Natural killer cell (primary cell): ENCODE measurements around the gene SUMO2. TPM values are rescaled to one million over a fixed set of nuclear protein-coding genes. Genes with fewer than 3 reads are reported as not detected.

ENCODE experiments used
- ATAC-seq, 3 donors: fragments of 150-1000 bp in 2 of 3; fragments of 200-7000 bp in 1 of 3; cut with Tn5 transposase; 1 replicate in 1 of 3; 2 replicates in 2 of 3; pipeline ENCODE4 v1.10.0; 2021; ENCODE audit warnings: mild to moderate bottlenecking in 2 of 3, moderate library complexity in 2 of 3
- DNase-seq, 2 donors: peaks; one replicate each; pipeline versions ENCODE4 v3.0.0 to v3.0.0-alpha.2; 2013 to 2021; ENCODE audit warnings: mixed read lengths in 1 of 2
- H3K27ac ChIP-seq: one replicate; pipeline ENCODE4 v1.5.1; 2013; ENCODE audit warnings: mild to moderate bottlenecking, low read length
- H3K27me3 ChIP-seq: one replicate; pipeline ENCODE4 v1.6.1; 2013; ENCODE audit warnings: low read length; ENCODE audit not compliant: control insufficient read depth, insufficient read depth
- H3K36me3 ChIP-seq: one replicate; pipeline ENCODE4 v1.6.1; 2013; ENCODE audit warnings: low read length; ENCODE audit not compliant: control insufficient read depth, insufficient read depth
- H3K4me1 ChIP-seq: one replicate; pipeline ENCODE4 v1.6.1; 2013; ENCODE audit warnings: low read length; ENCODE audit not compliant: control insufficient read depth, insufficient read depth
- H3K4me3 ChIP-seq: one replicate; pipeline ENCODE4 v1.5.1; 2013; ENCODE audit warnings: low read length
- H3K9me3 ChIP-seq: one replicate; pipeline ENCODE4 v1.6.1; 2013; ENCODE audit warnings: low read length; ENCODE audit not compliant: control insufficient read depth, insufficient read depth
- H3K27ac Mint-ChIP-seq, 2 donors: one replicate each; pipeline ENCODE4 v1.8.0; 2022; ENCODE audit warnings: mild to moderate bottlenecking in 2 of 2, mixed read lengths in 2 of 2, moderate library complexity in 1 of 2
- H3K27me3 Mint-ChIP-seq, 2 donors: one replicate each; pipeline ENCODE4 v1.8.0; 2022; ENCODE audit warnings: low read depth in 2 of 2, mixed read lengths in 2 of 2
- H3K36me3 Mint-ChIP-seq: one replicate; pipeline ENCODE4 v1.8.0; 2022; ENCODE audit warnings: mixed read lengths
- H3K4me1 Mint-ChIP-seq, 2 donors: one replicate each; pipeline ENCODE4 v1.8.0; 2022; ENCODE audit warnings: mixed read lengths in 2 of 2
- H3K4me3 Mint-ChIP-seq: one replicate; pipeline ENCODE4 v1.8.0; 2022; ENCODE audit warnings: mild to moderate bottlenecking, moderate library complexity, mixed read lengths
- H3K9me3 Mint-ChIP-seq, 2 donors: one replicate each; pipeline ENCODE4 v1.8.0; 2022; ENCODE audit warnings: mixed read lengths in 2 of 2
- WGBS: methylation state at CpG from one replicate; pipeline ENCODE4 v1.1.7; 2013; ENCODE audit warnings: missing lambda C conversion rate; ENCODE audit not compliant: insufficient coverage; 5-methylcytosine and 5-hydroxymethylcytosine counted together
- intact Hi-C: fragments of 100-400 bp; cut with micrococcal nuclease; formaldehyde crosslinking; loops from one replicate; pipeline ENCODE4 v1.14.2; 2022
- total RNA-seq, 4 donors: library from RNA; stranded (reverse); fragments of 120-200 nt in 1 of 4; gene quantifications; one replicate each; pipeline versions ENCODE4 v1.2.3 to v1.2.4, GENCODE V29; 2013 to 2022
- TF ChIP-seq, protein P1 (sequence below): fragments of 200-600 bp; IDR thresholded peaks from one replicate; pipeline ENCODE4 v1.8.0; 2022; ENCODE audit warnings: antibody characterized with exemption

SUMO2 gene
- total RNA-seq, 3 donors from 2014 or later (not counting 1 experiment from before 2014, with no cell fraction given) = 240 to 294 (median 250) TPM

DNA sequence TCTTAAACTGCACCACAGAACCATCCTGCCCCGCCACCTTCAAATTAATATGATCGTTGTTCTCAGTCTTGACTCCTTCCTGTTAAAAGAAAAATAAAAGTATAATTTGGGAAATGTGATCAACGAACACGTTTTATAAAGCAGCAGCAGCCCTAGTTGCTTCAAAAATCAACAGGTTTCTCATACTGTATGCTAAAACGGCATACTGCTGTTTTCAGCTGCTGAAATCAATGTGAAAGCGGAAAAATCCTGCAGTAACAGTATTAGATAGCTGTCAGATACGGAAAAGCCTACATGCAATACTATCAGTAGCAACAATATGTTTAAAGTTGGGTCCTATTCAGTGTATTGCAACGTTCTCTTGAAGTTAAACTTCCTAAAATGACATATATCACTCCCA, 1.6 kb downstream of the SUMO2 start:
- WGBS = 0% methylated on average over 4 of the region's 8 CpGs
- peaks cover 19% of the 10 kb centered on the region for H3K36me3 ChIP-seq
- H3K27me3 ChIP-seq = no peaks in the 10 kb centered on the region
- no peaks in the 10 kb centered on the region for H3K9me3 ChIP-seq
- DNase-seq (no peak), ATAC-seq (no peak)
- peak overlapping the region; percentile 83 for H3K4me3 ChIP-seq
- Mint-ChIP-seq H3K4me1 (peaks cover 31 to 34% of the 10 kb centered on the region in 2 donors), H3K27me3 (no peaks in the 10 kb centered on the region), H3K4me3 (peak overlapping the region; percentile 95), H3K27ac (peak overlapping the region; percentile 84 to 97), H3K36me3 (no peaks in the 10 kb centered on the region), H3K9me3 (no peaks in the 10 kb centered on the region)
- peaks cover 17% of the 10 kb centered on the region for H3K4me1 ChIP-seq
- TF ChIP-seq, protein P1, sequence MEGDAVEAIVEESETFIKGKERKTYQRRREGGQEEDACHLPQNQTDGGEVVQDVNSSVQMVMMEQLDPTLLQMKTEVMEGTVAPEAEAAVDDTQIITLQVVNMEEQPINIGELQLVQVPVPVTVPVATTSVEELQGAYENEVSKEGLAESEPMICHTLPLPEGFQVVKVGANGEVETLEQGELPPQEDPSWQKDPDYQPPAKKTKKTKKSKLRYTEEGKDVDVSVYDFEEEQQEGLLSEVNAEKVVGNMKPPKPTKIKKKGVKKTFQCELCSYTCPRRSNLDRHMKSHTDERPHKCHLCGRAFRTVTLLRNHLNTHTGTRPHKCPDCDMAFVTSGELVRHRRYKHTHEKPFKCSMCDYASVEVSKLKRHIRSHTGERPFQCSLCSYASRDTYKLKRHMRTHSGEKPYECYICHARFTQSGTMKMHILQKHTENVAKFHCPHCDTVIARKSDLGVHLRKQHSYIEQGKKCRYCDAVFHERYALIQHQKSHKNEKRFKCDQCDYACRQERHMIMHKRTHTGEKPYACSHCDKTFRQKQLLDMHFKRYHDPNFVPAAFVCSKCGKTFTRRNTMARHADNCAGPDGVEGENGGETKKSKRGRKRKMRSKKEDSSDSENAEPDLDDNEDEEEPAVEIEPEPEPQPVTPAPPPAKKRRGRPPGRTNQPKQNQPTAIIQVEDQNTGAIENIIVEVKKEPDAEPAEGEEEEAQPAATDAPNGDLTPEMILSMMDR = no peak
- intact Hi-C loops = loop anchor here (5.0 kb wide), 1 partner anchor 74 kb away; the partner anchor contains the start of gene ARMC7
- H3K27ac ChIP-seq = peak overlapping the region; percentile 97

DNA sequence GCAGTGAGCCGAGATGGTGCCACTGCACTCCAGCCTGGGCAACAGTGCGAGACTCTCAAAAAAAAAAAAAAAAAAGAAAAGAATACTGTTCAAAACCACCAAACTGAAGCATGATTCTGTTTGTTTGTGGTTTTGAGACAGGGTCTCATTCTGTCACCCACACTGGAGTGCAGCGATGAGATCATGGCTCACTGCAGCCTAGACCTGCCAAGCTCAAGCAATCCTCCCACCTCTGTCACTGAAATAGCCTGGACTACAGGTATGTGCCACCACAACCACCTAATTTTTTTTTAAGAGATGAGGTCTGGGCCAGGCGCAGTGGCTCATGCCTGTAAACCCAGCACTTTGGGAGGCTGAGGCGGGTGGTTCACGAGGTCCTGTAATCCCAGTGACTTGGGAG, 4.3 kb downstream of the SUMO2 start:
- peaks cover 42% of the 10 kb centered on the region for H3K36me3 ChIP-seq
- peaks cover 21 to 22% of the 10 kb centered on the region in 2 donors for H3K4me1 Mint-ChIP-seq
- no peaks in the 10 kb centered on the region for H3K9me3 ChIP-seq
- intact Hi-C loops = no loop called here
- peaks cover 11% of the 10 kb centered on the region for H3K4me1 ChIP-seq
- ATAC-seq (no peak), DNase-seq (no peak)
- H3K36me3 Mint-ChIP-seq = peaks cover 5% of the 10 kb centered on the region
- H3K27ac Mint-ChIP-seq = peak overlapping the region; percentile 9 to 38
- no peak overlapping the region for H3K27ac ChIP-seq
- no peaks in the 10 kb centered on the region for H3K27me3 ChIP-seq
- H3K27me3 Mint-ChIP-seq = no peaks in the 10 kb centered on the region
- no peak overlapping the region for H3K4me3 ChIP-seq
- WGBS = 60% methylated on average over 4 of the region's 6 CpGs
- TF ChIP-seq, protein P1 = no peak
- no peaks in the 10 kb centered on the region for H3K9me3 Mint-ChIP-seq
- H3K4me3 Mint-ChIP-seq = no peak overlapping the region

DNA sequence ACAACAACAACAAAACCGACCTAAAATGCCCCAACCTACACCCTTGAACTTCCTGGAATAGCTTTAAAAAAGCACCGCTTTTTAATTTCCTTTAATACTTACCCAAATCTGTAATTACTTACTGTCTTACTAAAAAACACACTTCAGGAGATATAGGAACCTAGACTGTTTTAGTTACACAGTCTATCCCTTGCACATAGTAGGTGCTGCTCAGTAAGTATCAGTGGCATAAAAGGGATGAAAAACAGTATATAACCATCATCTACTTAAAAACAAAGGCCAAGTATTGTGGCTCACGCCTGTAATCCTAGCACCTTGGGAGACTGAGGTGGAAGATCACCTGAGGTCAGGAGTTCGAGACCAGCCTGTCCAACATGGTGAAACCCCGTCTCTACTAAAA, 6.1 kb downstream of the SUMO2 start:
- H3K4me1 ChIP-seq = peaks cover 11% of the 10 kb centered on the region
- TF ChIP-seq, protein P1 = no peak
- peaks cover 15 to 23% of the 10 kb centered on the region in 2 donors for H3K4me1 Mint-ChIP-seq
- H3K9me3 Mint-ChIP-seq = no peaks in the 10 kb centered on the region
- H3K27me3 ChIP-seq = no peaks in the 10 kb centered on the region
- H3K27ac ChIP-seq = no peak overlapping the region
- ATAC-seq (no peak), DNase-seq (no peak)
- no peak overlapping the region for H3K4me3 Mint-ChIP-seq
- peaks cover 6% of the 10 kb centered on the region for H3K36me3 Mint-ChIP-seq
- H3K4me3 ChIP-seq = no peak overlapping the region
- no peaks in the 10 kb centered on the region for H3K9me3 ChIP-seq
- no peaks in the 10 kb centered on the region for H3K27me3 Mint-ChIP-seq
- H3K36me3 ChIP-seq = peaks cover 53% of the 10 kb centered on the region
- intact Hi-C loops = no loop called here
- 91% methylated on average over 5 of the region's 5 CpGs for WGBS
- peak overlapping the region in 1 of 2 donors; percentile 18 for H3K27ac Mint-ChIP-seq

DNA sequence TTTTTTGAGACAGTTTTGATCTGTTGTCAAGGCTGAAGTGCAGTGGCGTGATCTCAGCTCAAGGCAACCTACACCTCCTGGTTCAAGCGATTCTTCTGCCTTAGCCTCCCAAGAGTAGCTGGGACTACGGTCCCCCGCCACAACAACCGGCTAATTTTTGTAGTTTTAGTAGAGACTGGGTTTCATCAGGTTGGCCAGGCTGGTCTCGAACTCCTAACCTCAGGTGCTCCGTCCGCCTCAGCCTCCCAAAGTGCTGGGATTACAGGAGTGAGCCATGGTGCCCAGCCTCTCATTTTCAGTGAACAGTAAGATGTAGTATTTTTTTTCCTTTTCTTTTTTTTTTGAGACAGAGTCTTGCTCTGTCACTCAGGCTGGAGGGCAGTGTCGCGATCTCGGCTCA, 7.8 kb downstream of the SUMO2 start:
- Mint-ChIP-seq H3K4me1 (peaks cover 6 to 15% of the 10 kb centered on the region in 2 donors), H3K4me3 (no peak overlapping the region), H3K27me3 (no peaks in the 10 kb centered on the region), H3K9me3 (no peaks in the 10 kb centered on the region), H3K27ac (peak overlapping the region in 1 of 2 donors; percentile 9), H3K36me3 (peaks cover 6% of the 10 kb centered on the region)
- Histone ChIP-seq H3K4me1 (peaks cover 5% of the 10 kb centered on the region), H3K9me3 (no peaks in the 10 kb centered on the region), H3K36me3 (peaks cover 53% of the 10 kb centered on the region), H3K4me3 (no peak overlapping the region), H3K27me3 (no peaks in the 10 kb centered on the region), H3K27ac (no peak overlapping the region)
- DNase-seq (no peak), ATAC-seq (no peak)
- 96% methylated on average over 11 of the region's 11 CpGs for WGBS
- intact Hi-C loops = loop anchor here (5.0 kb wide), 1 partner anchor 43 kb away; the partner anchor contains the start of gene NT5C
- TF ChIP-seq, protein P1 = no peak
